Right renal cortex interstitium (tissue), 3 donors: ENCODE results near the gene CPZ. TPM values are rescaled to one million over a fixed set of nuclear protein-coding genes. Genes with fewer than 3 reads are reported as not detected.
"Not testable (repeated sequence)": the region's sequence is repeated elsewhere in the genome, so short reads cannot be mapped to it uniquely, and the experiment has no call there.

Experiments
- DNase-seq, 3 donors: peaks; one replicate each; pipeline ENCODE4 v3.0.0-alpha.2; 2013; ENCODE audit warnings: low read depth in 3 of 3, low spot score in 2 of 3
- polyA plus RNA-seq, 3 donors: library from polyadenylated mRNA; unstranded; fragments of 120-200 nt; gene quantifications; one replicate each; pipeline ENCODE4 v1.2.1, GENCODE V29; 2013; ENCODE audit not compliant: insufficient read length in 3 of 3

The CPZ gene
- polyA plus RNA-seq, 3 donors, result 16.0 to 18.0 (median 17.1) TPM

- no peak for DNase-seq
Measured at GRCh38 chr4:8556341-8557150, 36.0 kb upstream of the CPZ start.

- DNase-seq, result no peak
Measured at GRCh38 chr4:8557151-8558076, 35.2 kb upstream of the CPZ start.

GRCh38 chr4:8558080-8558960, 34.2 kb upstream of the CPZ start:
- DNase-seq, result no peak

- DNase-seq, result no peak
Measured at GRCh38 chr4:8559011-8559410, 33.6 kb upstream of the CPZ start.

GRCh38 chr4:8559524-8560264, 32.9 kb upstream of the CPZ start:
- DNase-seq, result no peak

- no peak for DNase-seq
Measured at GRCh38 chr4:8560265-8561047, 32.1 kb upstream of the CPZ start.

- no peak for DNase-seq
Measured at GRCh38 chr4:8564595-8564994, 28.0 kb upstream of the CPZ start.

- no peak for DNase-seq
Measured at GRCh38 chr4:8568068-8568668, 24.4 kb upstream of the CPZ start.

- no peak for DNase-seq
Measured at GRCh38 chr4:8570201-8570600, 22.4 kb upstream of the CPZ start.

GRCh38 chr4:8571702-8572685, 20.6 kb upstream of the CPZ start:
- no peak for DNase-seq

- no peak for DNase-seq
Measured at GRCh38 chr4:8573266-8573665, 19.3 kb upstream of the CPZ start.

- DNase-seq, result no peak
Measured at GRCh38 chr4:8574796-8575370, 17.7 kb upstream of the CPZ start.

- no peak for DNase-seq
Measured at GRCh38 chr4:8575457-8575856, 17.1 kb upstream of the CPZ start.

- not testable (repeated sequence) for DNase-seq
Measured at GRCh38 chr4:8576591-8576990, 16.0 kb upstream of the CPZ start.

- no peak for DNase-seq
Measured at GRCh38 chr4:8577046-8577445, 15.5 kb upstream of the CPZ start.

- no peak for DNase-seq
Measured at GRCh38 chr4:8577972-8578371, 14.6 kb upstream of the CPZ start.

GRCh38 chr4:8578717-8579116, 13.8 kb upstream of the CPZ start:
- no peak for DNase-seq
